ENCODE results near the gene PDK2.

DNA sequence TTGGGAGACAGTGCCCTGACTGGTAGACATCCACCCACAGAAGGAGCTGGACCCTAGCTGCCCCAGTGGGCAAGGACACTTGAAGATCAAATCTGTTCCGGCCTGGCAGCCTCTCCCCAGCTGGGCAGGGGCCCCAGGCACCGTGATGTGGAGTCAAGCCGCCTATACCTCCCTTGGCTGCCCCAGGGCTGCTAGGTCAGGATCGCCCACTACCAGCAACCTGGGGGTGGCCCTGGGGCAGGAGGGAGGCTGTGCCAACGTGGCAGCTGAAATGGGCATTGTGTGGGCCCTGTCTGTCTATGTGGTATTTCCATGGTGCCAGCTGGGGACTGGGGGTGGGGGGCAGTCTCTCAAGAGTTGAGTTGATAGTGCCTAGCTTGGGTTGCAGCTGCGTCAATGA, 941 bp downstream of the PDK2 start:
- TF ChIP-seq CTCF (conservative IDR thresholded peaks at IDR 0.05; ENCODE audit: low read depth in 2 of 2) (no peak), EZH2 (IDR thresholded peaks at IDR 0.05; ENCODE audit: low read depth, unreplicated experiment) (no peak), EZH2phosphoT487 (IDR thresholded peaks at IDR 0.05; ENCODE audit: unreplicated experiment) (no peak), POLR2AphosphoS5 (IDR thresholded peaks at IDR 0.05; ENCODE audit: low read depth) (no peak), JUNB (IDR thresholded peaks at IDR 0.05; ENCODE audit: unreplicated experiment) (no peak), REST (IDR thresholded peaks at IDR 0.05; ENCODE audit: unreplicated experiment) (no peak), STAT1 (IDR thresholded peaks at IDR 0.05; ENCODE audit: unreplicated experiment) (no peak), ZNF331 (CRISPR knock-in tag; IDR thresholded peaks at IDR 0.05; ENCODE audit: low read depth) (no peak), CREB1 (CRISPR knock-in tag; IDR thresholded peaks at IDR 0.05; ENCODE audit: low read depth) (no peak), ETS1 (IDR thresholded peaks at IDR 0.05) (no peak)
